Loucy (cell line): ENCODE results near the gene NPFFR1.

ENCODE experiments used
- H2AFZ ChIP-seq: fragments of 200-600 bp; sonication (generic); 2 replicates; pipeline ENCODE4 v1.6.0; 2016; ENCODE audit warnings: antibody characterized with exemption, mild to moderate bottlenecking, low read length, moderate library complexity
- H3F3A ChIP-seq: fragments of 200-600 bp; 2 replicates; pipeline ENCODE4 v1.6.0; 2016; ENCODE audit warnings: antibody characterized with exemption, low read depth, mild to moderate bottlenecking
- H3K27me3 ChIP-seq: fragments of 200-600 bp; sonication (generic); 2 replicates; pipeline ENCODE4 v1.6.1; 2014; ENCODE audit warnings: low read length, mild to moderate bottlenecking; ENCODE audit not compliant: insufficient read depth, poor library complexity, severe bottlenecking
- H3K36me3 ChIP-seq: fragments of 200-600 bp; sonication (generic); 2 replicates; pipeline ENCODE4 v1.6.1; 2016; ENCODE audit warnings: low read length; ENCODE audit not compliant: insufficient read depth
- H3K4me1 ChIP-seq: fragments of 200-600 bp; sonication (generic); 2 replicates; pipeline ENCODE4 v1.5.1; 2014; ENCODE audit warnings: low read length, mild to moderate bottlenecking; ENCODE audit not compliant: insufficient read depth, poor library complexity, severe bottlenecking
- H3K4me2 ChIP-seq: fragments of 200-600 bp; sonication (generic); 2 replicates; pipeline ENCODE4 v1.6.0; 2014; ENCODE audit warnings: antibody characterized with exemption, low read length, low read depth, mild to moderate bottlenecking; ENCODE audit not compliant: poor library complexity, severe bottlenecking
- H3K4me3 ChIP-seq: fragments of 200-600 bp; sonication (generic); 2 replicates; pipeline ENCODE4 v1.5.1; 2014; ENCODE audit warnings: low read length, mild to moderate bottlenecking, mixed read lengths; ENCODE audit not compliant: poor library complexity, severe bottlenecking
- H3K79me2 ChIP-seq: fragments of 200-600 bp; sonication (generic); 2 replicates; pipeline ENCODE4 v1.6.1; 2014; ENCODE audit warnings: low read length; ENCODE audit not compliant: insufficient read depth
- H3K9ac ChIP-seq: fragments of 200-600 bp; sonication (generic); 2 replicates; pipeline ENCODE4 v1.6.0; 2014; ENCODE audit warnings: mild to moderate bottlenecking, low read depth, low read length, moderate library complexity; ENCODE audit not compliant: poor library complexity, severe bottlenecking
- H3K9me2 ChIP-seq: fragments of 200-600 bp; sonication (generic); replicated peaks from 2 replicates; pipeline ENCODE4 v1.6.1; 2016; ENCODE audit warnings: low read depth, low read length, mixed read lengths
- H3K9me3 ChIP-seq: fragments of 200-600 bp; sonication (generic); 2 replicates; pipeline ENCODE4 v1.6.1; 2014; ENCODE audit warnings: mild to moderate bottlenecking, antibody characterized with exemption, low read length, low read depth; ENCODE audit not compliant: insufficient read depth
- H4K20me1 ChIP-seq: fragments of 200-600 bp; sonication (generic); 2 replicates; pipeline ENCODE4 v1.6.0; 2014; ENCODE audit warnings: antibody characterized with exemption, low read length, mild to moderate bottlenecking; ENCODE audit not compliant: insufficient read depth, poor library complexity, severe bottlenecking
- CTCF ChIP-seq: fragments of 200-600 bp; sonication (generic); conservative IDR thresholded peaks from 2 replicates; pipeline ENCODE4 v1.5.1; 2014; ENCODE audit warnings: mild to moderate bottlenecking, antibody characterized with exemption, low read length
- EZH2phosphoT487 ChIP-seq: fragments of 200-600 bp; IDR thresholded peaks from 2 replicates; pipeline ENCODE4 v1.6.1; 2018; ENCODE audit warnings: antibody characterized with exemption, mild to moderate bottlenecking, moderate library complexity, borderline replicate concordance

Gene NPFFR1

GRCh38 chr10:70308121-70309060 is 24.6 kb upstream of the NPFFR1 start:
- no peak overlapping the region for H3K9ac ChIP-seq
- no peaks in the 10 kb centered on the region for H3K79me2 ChIP-seq
- TF ChIP-seq CTCF, result no peak
- TF ChIP-seq EZH2phosphoT487, result no peak

GRCh38 chr10:70306886-70307520 is 23.2 kb upstream of the NPFFR1 start:
- Histone ChIP-seq H3K4me3 (no peak overlapping the region), H3K36me3 (no peaks in the 10 kb centered on the region), H3K9ac (no peak overlapping the region), H3K4me2 (no peak overlapping the region), H3K9me2 (no peaks in the 10 kb centered on the region), H3K9me3 (no peaks in the 10 kb centered on the region), H3K79me2 (no peaks in the 10 kb centered on the region), H3F3A (no peaks in the 10 kb centered on the region), H4K20me1 (no peaks in the 10 kb centered on the region), H3K27me3 (no peaks in the 10 kb centered on the region), H2AFZ (no peak overlapping the region), H3K4me1 (no peaks in the 10 kb centered on the region)
- TF ChIP-seq EZH2phosphoT487, result no peak
- no peak for TF ChIP-seq CTCF

More at GRCh38 chr10:70308121-70309060, 24.6 kb upstream of the NPFFR1 start:
- no peak overlapping the region for H3K4me2 ChIP-seq
- H3F3A ChIP-seq, result no peaks in the 10 kb centered on the region
- no peak overlapping the region for H2AFZ ChIP-seq
- H3K4me3 ChIP-seq, result no peak overlapping the region
- no peaks in the 10 kb centered on the region for H3K36me3 ChIP-seq
- H4K20me1 ChIP-seq, result no peaks in the 10 kb centered on the region
- H3K4me1 ChIP-seq, result no peaks in the 10 kb centered on the region
- no peaks in the 10 kb centered on the region for H3K9me3 ChIP-seq
- no peaks in the 10 kb centered on the region for H3K27me3 ChIP-seq
- H3K9me2 ChIP-seq, result no peaks in the 10 kb centered on the region

GRCh38 chr10:70306181-70306705 is 22.4 kb upstream of the NPFFR1 start:
- H2AFZ ChIP-seq, result no peak overlapping the region
- no peaks in the 10 kb centered on the region for H3K36me3 ChIP-seq
- H3K9me3 ChIP-seq, result no peaks in the 10 kb centered on the region
- H3K4me3 ChIP-seq, result no peak overlapping the region
- H4K20me1 ChIP-seq, result no peaks in the 10 kb centered on the region
- TF ChIP-seq CTCF (no peak), EZH2phosphoT487 (no peak)
- H3K9me2 ChIP-seq, result no peaks in the 10 kb centered on the region
- no peak overlapping the region for H3K4me2 ChIP-seq
- H3K4me1 ChIP-seq, result no peaks in the 10 kb centered on the region
- no peaks in the 10 kb centered on the region for H3F3A ChIP-seq
- H3K27me3 ChIP-seq, result no peaks in the 10 kb centered on the region
- no peak overlapping the region for H3K9ac ChIP-seq
- H3K79me2 ChIP-seq, result no peaks in the 10 kb centered on the region
